ENCODE measurements around the gene GNAT2. TPM values are rescaled to one million over a fixed set of nuclear protein-coding genes. Genes with fewer than 3 reads are reported as not detected.

The GNAT2 gene
- total RNA-seq, 1 donor from 2014 or later: 0.44 TPM

Other genes with a start within 250 kb of the GNAT2 start
- 1.4 and 1.5 TPM in 2 replicates for gene SORT1, start 221.7 kb downstream of the GNAT2 start, total RNA-seq
- gene PSMA5, start 193.2 kb downstream of the GNAT2 start, total RNA-seq: 241 and 283 TPM in 2 replicates
- gene SYPL2, start 153.1 kb downstream of the GNAT2 start, total RNA-seq: not detected in 2 replicates
- gene ATXN7L2, start 135.7 kb downstream of the GNAT2 start, total RNA-seq: 17.4 and 18.0 TPM in 2 replicates
- gene CYB561D1, start 125.5 kb downstream of the GNAT2 start, total RNA-seq: 12.6 and 13.4 TPM in 2 replicates
- 1.2 TPM in 2 replicates for gene AMIGO1, start 109.9 kb downstream of the GNAT2 start, total RNA-seq
- not detected in 2 replicates for gene GPR61, start 79.7 kb downstream of the GNAT2 start, total RNA-seq
- 8.4 and 8.9 TPM in 2 replicates for gene GNAI3, start 71.0 kb downstream of the GNAT2 start, total RNA-seq
- 92.4 and 100 TPM in 2 replicates for gene AMPD2, start 221 bp upstream of the GNAT2 start, total RNA-seq
- gene GSTM4, start 36.5 kb upstream of the GNAT2 start, total RNA-seq: 6.5 and 8.9 TPM in 2 replicates
- 19.0 and 19.2 TPM in 2 replicates for gene GSTM2, start 48.4 kb upstream of the GNAT2 start, total RNA-seq
- 77.4 and 86.4 TPM in 2 replicates for gene GSTM1, start 68.2 kb upstream of the GNAT2 start, total RNA-seq
- 0.08 TPM in 1 of 2 replicates, not detected in the other for gene GSTM5, start 92.6 kb upstream of the GNAT2 start, total RNA-seq
- gene GSTM3, start 121.4 kb upstream of the GNAT2 start, total RNA-seq: 10.1 and 11.0 TPM in 2 replicates
- not detected in 2 replicates for gene EPS8L3, start 144.3 kb upstream of the GNAT2 start, total RNA-seq